Measurements from ENCODE around the gene BDH1. TPM values are rescaled to one million over a fixed set of nuclear protein-coding genes. Genes with fewer than 3 reads are reported as not detected.

BDH1 gene
- total RNA-seq, 3 donors from 2014 or later, result 14.6 to 33.1 (median 16.4) TPM

GRCh38 chr3:197524128-197524527, 31.6 kb downstream of the BDH1 start:
- DNase-seq (ENCODE audit: low spot score in 2 of 2), result no peak
- intact Hi-C loops (cut with DNase I; ENCODE audit: low total_unique reads), result no loop called here
- Histone ChIP-seq H3K4me3 (no peak overlapping the region), H3K27me3 (no peaks in the 10 kb centered on the region), H3K27ac (no peak overlapping the region), H3K4me1 (peaks cover 0 to 17% of the 10 kb centered on the region in 2 donors), H3K36me3 (no peaks in the 10 kb centered on the region), H3K9me3 (no peaks in the 10 kb centered on the region)
- no peak for TF ChIP-seq POLR2AphosphoS5 (IDR thresholded peaks at IDR 0.05)
- TF ChIP-seq, protein P1, sequence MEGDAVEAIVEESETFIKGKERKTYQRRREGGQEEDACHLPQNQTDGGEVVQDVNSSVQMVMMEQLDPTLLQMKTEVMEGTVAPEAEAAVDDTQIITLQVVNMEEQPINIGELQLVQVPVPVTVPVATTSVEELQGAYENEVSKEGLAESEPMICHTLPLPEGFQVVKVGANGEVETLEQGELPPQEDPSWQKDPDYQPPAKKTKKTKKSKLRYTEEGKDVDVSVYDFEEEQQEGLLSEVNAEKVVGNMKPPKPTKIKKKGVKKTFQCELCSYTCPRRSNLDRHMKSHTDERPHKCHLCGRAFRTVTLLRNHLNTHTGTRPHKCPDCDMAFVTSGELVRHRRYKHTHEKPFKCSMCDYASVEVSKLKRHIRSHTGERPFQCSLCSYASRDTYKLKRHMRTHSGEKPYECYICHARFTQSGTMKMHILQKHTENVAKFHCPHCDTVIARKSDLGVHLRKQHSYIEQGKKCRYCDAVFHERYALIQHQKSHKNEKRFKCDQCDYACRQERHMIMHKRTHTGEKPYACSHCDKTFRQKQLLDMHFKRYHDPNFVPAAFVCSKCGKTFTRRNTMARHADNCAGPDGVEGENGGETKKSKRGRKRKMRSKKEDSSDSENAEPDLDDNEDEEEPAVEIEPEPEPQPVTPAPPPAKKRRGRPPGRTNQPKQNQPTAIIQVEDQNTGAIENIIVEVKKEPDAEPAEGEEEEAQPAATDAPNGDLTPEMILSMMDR (IDR thresholded peaks at IDR 0.05), result no peak
- TF ChIP-seq POLR2A (IDR thresholded peaks at IDR 0.05), result no peak

- Histone ChIP-seq H3K36me3 (no peaks in the 10 kb centered on the region), H3K9me3 (no peaks in the 10 kb centered on the region), H3K27me3 (no peaks in the 10 kb centered on the region), H3K4me3 (no peak overlapping the region), H3K27ac (peak overlapping the region; percentile 48 to 77), H3K4me1 (peaks cover 0 to 17% of the 10 kb centered on the region in 2 donors)
- no peak for TF ChIP-seq POLR2A (IDR thresholded peaks at IDR 0.05)
- TF ChIP-seq POLR2AphosphoS5 (IDR thresholded peaks at IDR 0.05), result no peak
- TF ChIP-seq, protein P1 (IDR thresholded peaks at IDR 0.05), result no peak
- intact Hi-C loops (cut with DNase I; ENCODE audit: low total_unique reads), result no loop called here
- no peak for DNase-seq (ENCODE audit: low spot score in 2 of 2)
Observed at GRCh38 chr3:197523526-197523925, 32.2 kb downstream of the BDH1 start.

GRCh38 chr3:197522881-197523441, 32.8 kb downstream of the BDH1 start:
- Histone ChIP-seq H3K36me3 (no peaks in the 10 kb centered on the region), H3K9me3 (no peaks in the 10 kb centered on the region), H3K4me3 (no peak overlapping the region), H3K27ac (peak overlapping the region; percentile 77 to 79), H3K27me3 (no peaks in the 10 kb centered on the region), H3K4me1 (peaks cover 0 to 17% of the 10 kb centered on the region in 2 donors)
- no peak for TF ChIP-seq POLR2AphosphoS5 (IDR thresholded peaks at IDR 0.05)
- TF ChIP-seq, protein P1 (IDR thresholded peaks at IDR 0.05), result no peak
- TF ChIP-seq POLR2A (IDR thresholded peaks at IDR 0.05), result no peak
- peak in 1 of 2 donors; percentile 39 for DNase-seq (ENCODE audit: low spot score in 2 of 2)
- intact Hi-C loops (cut with DNase I; ENCODE audit: low total_unique reads), result no loop called here

GRCh38 chr3:197522183-197522715, 33.5 kb downstream of the BDH1 start:
- Histone ChIP-seq H3K36me3 (no peaks in the 10 kb centered on the region), H3K27me3 (no peaks in the 10 kb centered on the region), H3K9me3 (no peaks in the 10 kb centered on the region), H3K27ac (peak overlapping the region; percentile 77 to 79), H3K4me1 (peaks cover 0 to 17% of the 10 kb centered on the region in 2 donors), H3K4me3 (no peak overlapping the region)
- intact Hi-C loops (cut with DNase I; ENCODE audit: low total_unique reads), result no loop called here
- DNase-seq (ENCODE audit: low spot score in 2 of 2), result no peak
- TF ChIP-seq, protein P1 (IDR thresholded peaks at IDR 0.05), result no peak
- TF ChIP-seq POLR2A (IDR thresholded peaks at IDR 0.05) (no peak), POLR2AphosphoS5 (IDR thresholded peaks at IDR 0.05) (no peak)

- H3K4me3 ChIP-seq, result no peak overlapping the region
- H3K4me1 ChIP-seq, result peaks cover 0 to 17% of the 10 kb centered on the region in 2 donors
- peak overlapping the region; percentile 77 to 79 for H3K27ac ChIP-seq
- TF ChIP-seq POLR2AphosphoS5 (IDR thresholded peaks at IDR 0.05) (no peak), POLR2A (IDR thresholded peaks at IDR 0.05) (no peak)
- TF ChIP-seq, protein P1 (IDR thresholded peaks at IDR 0.05), result no peak
- no peaks in the 10 kb centered on the region for H3K27me3 ChIP-seq
- intact Hi-C loops (cut with DNase I; ENCODE audit: low total_unique reads), result no loop called here
- H3K9me3 ChIP-seq, result no peaks in the 10 kb centered on the region
- no peak for DNase-seq (ENCODE audit: low spot score in 2 of 2)
- H3K36me3 ChIP-seq, result no peaks in the 10 kb centered on the region
Observed at GRCh38 chr3:197521277-197522182, 34.2 kb downstream of the BDH1 start.

Data from breast epithelium (tissue), 4 donors.